Measurements from ENCODE around the gene TRIM68.

Gene TRIM68

DNA sequence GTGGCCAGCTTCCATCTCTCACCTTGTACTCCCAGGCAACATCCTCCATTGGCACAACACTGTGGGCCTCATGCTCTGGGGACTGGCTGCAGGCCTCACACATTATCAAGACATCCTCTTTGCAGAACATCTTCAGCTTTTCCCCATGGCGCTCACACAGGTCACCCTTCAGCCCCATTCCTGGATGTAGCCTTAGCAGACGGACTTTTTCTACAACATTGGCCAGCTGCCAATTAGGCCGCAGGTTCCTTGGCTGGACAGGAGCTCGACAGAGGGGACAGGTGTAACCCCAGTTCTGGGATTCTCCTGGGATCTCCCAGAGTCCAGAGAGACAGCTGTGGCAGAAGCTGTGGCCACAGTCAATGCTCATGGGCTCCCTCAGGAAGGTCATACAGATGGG lies 3.0 kb downstream of the TRIM68 start:
- no peak for DNase-seq

DNA sequence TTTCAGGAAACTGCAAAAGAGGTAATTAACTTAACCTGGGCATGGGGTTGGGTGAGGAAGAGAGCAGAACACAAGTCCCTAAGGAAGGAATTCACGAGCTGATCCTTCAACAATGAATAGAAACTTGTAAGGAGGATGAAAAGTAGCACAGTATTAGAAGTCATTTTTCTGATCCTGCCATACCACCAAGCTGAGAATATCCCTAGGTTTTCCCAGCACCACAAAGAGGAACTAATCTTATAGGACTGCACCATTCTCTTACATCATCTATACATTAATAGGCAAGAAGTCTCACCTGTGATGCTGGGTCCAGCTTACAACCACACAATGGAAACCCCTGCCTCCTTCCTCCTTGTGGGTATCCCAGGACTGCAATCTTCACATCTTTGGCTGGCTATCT lies 14.3 kb downstream of the TRIM68 start, which contains the start of gene OR52I1:
Gene OR52I1, plus strand, starts transcription at position 301 of the 400 bp plus-strand sequence. Its CDS starts 0 bp downstream, at position 301.
- DNase-seq = no peak

- DNase-seq = no peak
These were observed 19.0 kb downstream of the TRIM68 start for GRCh38 chr11:4589017-4589416.

DNA sequence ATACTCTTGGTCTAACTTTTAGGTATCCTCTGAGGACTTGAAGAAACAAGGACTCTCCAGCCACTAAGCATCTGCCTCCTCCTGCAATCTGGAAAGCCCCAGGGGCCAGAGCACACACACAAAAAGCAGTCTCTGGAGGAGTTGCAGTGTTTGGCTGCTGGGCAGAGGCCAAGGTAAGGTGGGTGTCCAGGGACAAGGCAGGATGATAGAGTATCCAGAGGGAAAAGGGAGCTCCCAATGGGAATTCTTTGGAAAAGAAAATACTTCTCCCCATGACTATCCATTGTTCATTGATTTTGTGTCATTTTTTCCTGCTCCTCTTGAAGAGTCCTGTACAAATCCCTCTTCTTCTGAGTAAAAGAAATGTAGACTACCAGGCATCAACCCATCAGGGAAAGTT lies 26.6 kb downstream of the TRIM68 start, which contains the start of gene OR52I2:
Gene OR52I2, plus strand, starts transcription at position 301 of the 400 bp plus-strand sequence.
- no peak for DNase-seq

DNA sequence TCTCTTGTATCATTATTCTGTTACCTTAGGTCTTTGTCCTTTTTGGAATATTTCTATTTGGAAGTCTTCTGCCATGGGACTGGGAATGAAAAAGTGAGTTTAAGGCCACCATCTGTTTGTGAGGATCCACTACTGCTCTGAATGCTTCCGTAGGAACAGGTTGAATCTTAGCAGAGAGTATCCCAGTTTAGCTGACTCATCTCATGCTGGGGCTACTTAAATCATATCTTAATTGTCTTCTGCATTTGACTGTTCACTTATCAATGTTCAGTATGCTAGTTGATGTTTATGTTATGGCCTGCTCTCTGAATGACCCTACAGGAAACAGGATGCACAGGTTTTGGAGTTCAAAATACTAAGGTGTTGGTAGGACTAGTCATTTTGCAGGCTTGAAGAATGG lies 27.9 kb downstream of the TRIM68 start:
- no peak for DNase-seq

- DNase-seq = no peak
These were observed 29.4 kb downstream of the TRIM68 start for GRCh38 chr11:4578624-4579023.

DNA sequence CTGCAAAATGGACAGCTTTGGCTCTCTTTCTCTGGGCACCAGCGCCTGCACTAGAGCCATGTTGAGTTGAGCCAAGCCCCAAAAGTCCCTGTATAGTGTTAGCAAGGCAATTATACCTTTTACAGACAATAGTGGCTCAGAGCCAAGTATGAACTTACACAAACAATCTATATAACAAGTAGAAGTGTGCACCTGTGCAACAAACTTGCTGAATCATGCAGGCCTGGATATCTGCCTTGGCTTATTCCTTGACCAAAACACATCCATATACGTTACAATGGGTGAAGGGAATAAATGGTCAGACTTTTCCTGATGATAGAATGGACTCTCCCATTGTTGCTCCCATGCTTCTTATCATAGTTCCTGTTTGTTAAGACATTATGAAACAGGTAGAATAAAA lies 30.3 kb downstream of the TRIM68 start:
- DNase-seq = no peak

DNA sequence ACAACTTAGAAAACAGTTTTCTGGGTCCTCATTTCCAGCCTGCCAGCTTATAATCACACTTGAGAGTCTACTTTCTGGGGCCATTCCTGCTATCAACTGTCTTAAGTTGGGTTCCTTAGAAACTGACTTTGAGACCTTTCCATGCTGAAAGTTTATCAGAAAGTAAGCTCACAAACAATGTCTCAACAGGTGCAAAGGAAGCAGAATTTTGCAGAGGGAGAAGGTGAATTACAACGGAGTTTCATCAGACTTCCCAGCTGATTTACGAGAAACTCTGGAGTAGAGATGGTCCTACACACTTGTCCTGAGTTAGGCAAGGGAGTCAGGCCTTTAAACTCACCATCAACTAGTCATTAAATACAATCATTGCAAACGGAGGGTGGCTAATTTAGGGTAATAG lies 31.2 kb downstream of the TRIM68 start:
- DNase-seq = no peak

- no peak for DNase-seq
These were observed 39.0 kb downstream of the TRIM68 start for GRCh38 chr11:4569075-4569474.

- no peak for DNase-seq
These were observed 42.7 kb downstream of the TRIM68 start for GRCh38 chr11:4565371-4565770.

GRCh38 chr11:4560467-4560866 lies 47.6 kb downstream of the TRIM68 start:
- no peak for DNase-seq

GRCh38 chr11:4559527-4560440 lies 48.2 kb downstream of the TRIM68 start:
- no peak for DNase-seq

GRCh38 chr11:4551346-4551979 lies 56.6 kb downstream of the TRIM68 start:
- DNase-seq = no peak
